ENCODE data around the gene RNU1-2. TPM values are rescaled to one million over a fixed set of nuclear protein-coding genes. Genes with fewer than 3 reads are reported as not detected.

Gene RNU1-2
- total and polyA plus RNA-seq, 2 of the 4 experiments (the other 2 are of a cell fraction): under 0.01 TPM; not detected in 1

DNA sequence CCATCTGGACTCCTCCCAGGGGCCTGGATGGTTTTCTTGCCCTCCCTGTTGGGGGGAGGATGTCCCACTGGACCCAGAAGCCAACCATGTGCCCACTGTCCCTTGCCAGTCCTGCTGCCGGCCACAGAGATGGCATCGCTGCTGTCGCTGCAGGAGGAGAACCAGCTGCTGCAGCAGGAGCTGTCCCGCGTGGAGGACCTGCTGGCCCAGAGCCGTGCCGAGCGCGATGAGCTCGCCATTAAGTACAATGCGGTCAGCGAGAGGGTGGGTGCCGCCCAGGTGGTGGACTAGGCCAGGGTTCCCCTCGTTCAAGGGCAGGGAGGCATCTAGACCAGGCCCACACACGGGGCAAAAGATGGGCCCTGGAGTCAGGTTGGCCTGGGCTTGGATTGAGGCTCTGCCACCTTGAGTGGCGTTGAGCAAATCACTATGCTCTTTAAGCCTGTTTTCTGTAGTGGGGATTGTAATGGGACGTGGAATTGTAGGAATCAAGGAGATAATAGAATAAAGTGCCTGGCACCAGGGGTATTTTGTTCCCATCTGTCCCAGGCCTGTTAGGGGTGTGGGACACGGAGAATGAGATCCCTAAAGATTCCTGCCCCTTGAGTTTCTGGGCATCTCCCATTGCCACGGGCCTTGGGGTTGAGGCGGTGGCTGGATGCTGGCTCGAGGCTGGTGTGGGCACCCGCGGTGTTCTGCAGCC, 28.6 kb downstream of the RNU1-2 start:
- Histone ChIP-seq H3K4ac (ENCODE audit: low read depth, low read length) (no peak overlapping the region), H2BK15ac (ENCODE audit: low read depth, low read length) (no peak overlapping the region), H3K79me1 (ENCODE audit: low read depth in 1 of 2, low read length in 2 of 2) (peaks cover 0 to 5% of the 10 kb centered on the region in 2 experiments; a peak in 1 of 4 replicates), H2BK20ac (ENCODE audit: low read depth, low read length) (no peak overlapping the region), H4K5ac (ENCODE audit: low read depth, low read length) (no peak overlapping the region), H4K91ac (ENCODE audit: insufficient read depth, low read depth, low read length) (no peak overlapping the region), H4K20me1 (ENCODE audit: insufficient read depth, low read length) (no peaks in the 10 kb centered on the region; the same call in 1 of the 2 replicates), H2AFZ (replicated peaks; ENCODE audit: low read length, poor library complexity) (no peak overlapping the region), H3K9me1 (ENCODE audit: insufficient read depth, low read length) (peaks cover 13% of the 10 kb centered on the region; the same call in 1 of the 2 replicates), H3K4me1 (ENCODE audit: control insufficient read depth, insufficient read depth, low read length) (peaks cover 5% of the 10 kb centered on the region; the same call in 1 of the 2 replicates), H3K4me2 (ENCODE audit: low read depth, low read length) (no peak overlapping the region), H3K56ac (ENCODE audit: extremely low read depth, insufficient read depth, low read length) (no peak overlapping the region), H2AK9ac (replicated peaks; ENCODE audit: low read depth, low read length, poor library complexity) (no peak overlapping the region), H2BK5ac (ENCODE audit: low read depth, low read length, poor library complexity, severe bottlenecking) (no peak overlapping the region), H3K36me3 (ENCODE audit: control insufficient read depth, insufficient read depth, low read length) (no peaks in the 10 kb centered on the region), H3K23ac (ENCODE audit: low read depth, low read length) (no peak overlapping the region), H3K9ac (ENCODE audit: low read depth, low read length) (no peak overlapping the region), H2AK5ac (ENCODE audit: low read depth, low read length) (no peak overlapping the region), H2BK120ac (ENCODE audit: low read depth, low read length) (no peak overlapping the region), H3K4me3 (ENCODE audit: insufficient read depth, low read depth, low read length) (no peak overlapping the region), H3K9me3 (ENCODE audit: control insufficient read depth, insufficient read depth, low read length) (no peaks in the 10 kb centered on the region), H3K27ac (ENCODE audit: insufficient read depth, low read length) (no peak overlapping the region), H3K14ac (replicated peaks; ENCODE audit: low read depth, low read length) (no peak overlapping the region), H4K8ac (ENCODE audit: low read depth in 2 of 2, low read length in 2 of 2) (no peak overlapping the region), H3K27me3 (ENCODE audit: control insufficient read depth, insufficient read depth, low read length) (no peaks in the 10 kb centered on the region; the same call in 1 of the 2 replicates), H3K18ac (ENCODE audit: low read depth, low read length) (no peak overlapping the region)
- ATAC-seq (ENCODE audit: low read depth) (no peak), DNase-seq (no peak)
- ChIA-PET POLR2A (ENCODE audit: unreplicated experiment) (no interaction called here), CTCF (no interaction called here)
- in situ Hi-C loops (cut with MboI; ENCODE audit: low sequenced_read_pairs) (no loop called here), intact Hi-C loops (cut with micrococcal nuclease) (no loop called here), dilution Hi-C loops (cut with HindIII; ENCODE audit: low sequenced_read_pairs, unreplicated experiment) (no loop called here)
- WGBS, 2 experiments (ENCODE audit: extremely low coverage in 2 of 2, insufficient read length in 1 of 2): 77% methylated on average over 23 of the region's 23 CpGs; no CpG with 5 or more reads in 1 of the 2 experiments
- no TSS peak for BruUV-seq (replicated peaks)
- TF ChIP-seq CHD1 (IDR thresholded peaks at IDR 0.05; ENCODE audit: low read depth, low read length) (no peak), NFE2L2 (IDR thresholded peaks at IDR 0.05; ENCODE audit: low read depth, low read length) (no peak), CEBPB (IDR thresholded peaks at IDR 0.05; ENCODE audit: low read depth, low read length) (no peak), RCOR1 (IDR thresholded peaks at IDR 0.05; ENCODE audit: insufficient replicate concordance, low read length) (no peak), MXI1 (IDR thresholded peaks at IDR 0.05; ENCODE audit: borderline replicate concordance, low read depth, low read length) (no peak), RFX5 (IDR thresholded peaks at IDR 0.05; ENCODE audit: low read depth, low read length) (no peak), MAFK (IDR thresholded peaks at IDR 0.05; ENCODE audit: low read depth, low read length) (no peak), FOS (IDR thresholded peaks at IDR 0.05; ENCODE audit: low read depth, low read length) (no peak), RAD21 (IDR thresholded peaks at IDR 0.05; ENCODE audit: low read length) (no peak), SMC3 (IDR thresholded peaks at IDR 0.05; ENCODE audit: low read depth, low read length) (no peak), BHLHE40 (IDR thresholded peaks at IDR 0.05; ENCODE audit: low read depth, low read length) (no peak)
- TF ChIP-seq, protein P1, sequence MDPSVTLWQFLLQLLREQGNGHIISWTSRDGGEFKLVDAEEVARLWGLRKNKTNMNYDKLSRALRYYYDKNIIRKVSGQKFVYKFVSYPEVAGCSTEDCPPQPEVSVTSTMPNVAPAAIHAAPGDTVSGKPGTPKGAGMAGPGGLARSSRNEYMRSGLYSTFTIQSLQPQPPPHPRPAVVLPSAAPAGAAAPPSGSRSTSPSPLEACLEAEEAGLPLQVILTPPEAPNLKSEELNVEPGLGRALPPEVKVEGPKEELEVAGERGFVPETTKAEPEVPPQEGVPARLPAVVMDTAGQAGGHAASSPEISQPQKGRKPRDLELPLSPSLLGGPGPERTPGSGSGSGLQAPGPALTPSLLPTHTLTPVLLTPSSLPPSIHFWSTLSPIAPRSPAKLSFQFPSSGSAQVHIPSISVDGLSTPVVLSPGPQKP (IDR thresholded peaks at IDR 0.05; ENCODE audit: borderline replicate concordance, low read depth, low read length): no peak
